Measurements from ENCODE around the gene CDKN2B-AS1. TPM values are rescaled to one million over a fixed set of nuclear protein-coding genes. Genes with fewer than 3 reads are reported as not detected.
A peak's percentile ranks its signal among the peaks of the same experiment; 100 is the strongest.

Gene CDKN2B-AS1
- total RNA-seq, 1 experiment from 2014 or later = 7.5 TPM

GRCh38 chr9:21988056-21988990 is 6.3 kb upstream of the CDKN2B-AS1 start:
- peaks cover 18% of the 10 kb centered on the region for H3K4me1 ChIP-seq (replicated peaks)
- peak in 1 of 2 experiments; percentile 53 for DNase-seq (ENCODE audit: low read depth in 1 of 2, low spot score in 2 of 2)
- peak overlapping the region; percentile 81 for H3K27ac ChIP-seq
- peaks cover 14% of the 10 kb centered on the region for H3K36me3 ChIP-seq
- no peaks in the 10 kb centered on the region for H3K9me3 ChIP-seq (replicated peaks)
- peak overlapping the region; percentile 17 for H3K4me3 ChIP-seq
- H3K27me3 ChIP-seq (replicated peaks) = no peaks in the 10 kb centered on the region

GRCh38 chr9:21989440-21990189 is 5.0 kb upstream of the CDKN2B-AS1 start:
- no peak overlapping the region for H3K27ac ChIP-seq
- peaks cover 18% of the 10 kb centered on the region for H3K4me1 ChIP-seq (replicated peaks)
- no peaks in the 10 kb centered on the region for H3K9me3 ChIP-seq (replicated peaks)
- H3K4me3 ChIP-seq = no peak overlapping the region
- no peak for DNase-seq (ENCODE audit: low read depth in 1 of 2, low spot score in 2 of 2)
- no peaks in the 10 kb centered on the region for H3K27me3 ChIP-seq (replicated peaks)
- peaks cover 16% of the 10 kb centered on the region for H3K36me3 ChIP-seq

DNA sequence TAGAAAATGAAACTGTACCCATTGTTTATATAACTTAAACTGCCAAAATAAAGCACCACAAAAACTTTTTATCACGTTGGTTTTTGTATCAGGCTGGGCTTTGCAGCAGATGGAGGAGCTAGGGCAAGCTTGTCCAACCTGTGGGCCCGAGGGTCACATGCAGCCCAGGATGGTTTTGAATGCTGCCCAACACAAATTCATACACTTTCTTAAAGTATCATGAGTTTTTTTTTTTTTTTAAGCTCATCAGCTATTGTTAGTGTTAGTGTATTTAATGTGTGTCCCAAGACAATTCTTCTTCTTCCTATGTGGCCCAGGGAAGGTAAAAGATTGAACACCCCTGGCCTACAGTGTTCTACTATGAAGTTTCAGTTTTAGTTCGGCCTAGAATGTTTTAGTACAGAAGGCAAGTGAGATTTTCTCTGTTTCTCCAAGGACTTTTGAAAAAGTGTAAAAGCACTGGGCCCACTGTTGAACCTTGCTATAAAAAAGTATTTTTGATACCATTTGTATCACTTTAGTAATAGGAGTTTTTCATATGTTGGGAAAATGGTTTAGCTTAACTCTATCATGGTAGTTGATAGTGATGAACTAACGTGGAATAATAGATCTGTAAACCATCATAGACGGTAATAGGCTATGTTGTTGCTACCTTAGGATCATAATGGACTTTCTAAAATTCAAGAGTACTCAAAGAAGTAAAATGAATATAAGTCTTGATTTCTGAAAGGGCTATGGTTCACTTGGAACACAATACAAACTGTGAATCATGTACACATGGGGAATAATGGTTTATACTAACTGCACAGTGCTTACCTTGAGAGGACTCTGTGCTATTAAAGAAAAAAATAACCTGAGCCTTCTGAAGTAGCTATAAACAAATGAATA is 3.3 kb upstream of the CDKN2B-AS1 start:
- H3K9me3 ChIP-seq (replicated peaks) = no peaks in the 10 kb centered on the region
- no peaks in the 10 kb centered on the region for H3K27me3 ChIP-seq (replicated peaks)
- H3K27ac ChIP-seq = peak overlapping the region; percentile 77
- peaks cover 18% of the 10 kb centered on the region for H3K4me1 ChIP-seq (replicated peaks)
- peaks cover 24% of the 10 kb centered on the region for H3K36me3 ChIP-seq
- peak overlapping the region; percentile 80 for H3K4me3 ChIP-seq
- DNase-seq (ENCODE audit: low read depth in 1 of 2, low spot score in 2 of 2) = peak in 1 of 2 experiments; percentile 65

- Histone ChIP-seq H3K9me3 (replicated peaks) (no peaks in the 10 kb centered on the region), H3K4me3 (peak overlapping the region; percentile 80), H3K27ac (peak overlapping the region; percentile 77), H3K4me1 (replicated peaks) (peaks cover 32% of the 10 kb centered on the region), H3K27me3 (replicated peaks) (no peaks in the 10 kb centered on the region), H3K36me3 (peaks cover 38% of the 10 kb centered on the region)
- DNase-seq (ENCODE audit: low read depth in 1 of 2, low spot score in 2 of 2) = no peak
Measured at GRCh38 chr9:21993007-21993406, 1.6 kb upstream of the CDKN2B-AS1 start.

- peaks cover 29% of the 10 kb centered on the region for H3K4me1 ChIP-seq (replicated peaks)
- DNase-seq (ENCODE audit: low read depth in 1 of 2, low spot score in 2 of 2) = peak; percentile 73 to 78
Measured at GRCh38 chr9:21993893-21994555, 567 bp upstream of the CDKN2B-AS1 start, which contains the start of gene CDKN2A. Gene CDKN2A, minus strand, starts transcription at chr9:21994392.

DNA sequence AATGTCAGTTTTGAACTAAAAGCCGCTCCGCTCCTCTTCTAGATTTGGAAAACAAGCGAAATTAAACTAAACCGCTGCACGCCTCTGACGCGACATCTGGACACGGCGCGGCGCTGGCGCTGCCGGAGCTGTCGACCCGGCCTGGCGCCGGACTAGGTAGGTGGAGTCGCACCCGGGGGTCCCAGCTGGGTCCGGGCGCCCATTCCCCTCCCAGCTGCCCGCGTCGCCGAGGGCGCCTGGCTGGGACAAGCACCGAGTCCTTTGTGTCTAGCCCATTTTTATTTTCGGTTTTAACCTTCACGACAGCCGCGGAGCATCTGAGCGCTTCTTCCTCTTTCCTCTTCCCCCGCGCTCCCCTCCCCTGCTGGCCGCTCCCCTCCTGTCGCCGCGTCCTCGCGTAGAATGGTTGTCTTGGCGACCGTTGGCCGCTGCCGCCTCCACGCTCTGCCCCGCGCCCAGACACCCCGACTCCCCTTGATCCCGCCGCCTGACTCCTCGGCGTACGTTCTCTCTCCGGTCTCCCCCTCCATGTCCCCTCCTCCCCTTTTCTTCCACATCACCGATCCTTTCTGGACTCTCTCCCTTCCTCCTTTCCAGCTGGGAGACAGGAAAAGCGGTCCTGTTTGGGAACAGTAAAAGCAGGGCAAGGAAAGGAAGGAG is 545 bp downstream of the CDKN2B-AS1 start:
- Histone ChIP-seq H3K27me3 (replicated peaks) (no peaks in the 10 kb centered on the region), H3K4me1 (replicated peaks) (peaks cover 23% of the 10 kb centered on the region), H3K36me3 (peaks cover 32% of the 10 kb centered on the region), H3K4me3 (peak overlapping the region; percentile 80), H3K27ac (peak overlapping the region; percentile 94), H3K9me3 (replicated peaks) (no peaks in the 10 kb centered on the region)
- DNase-seq (ENCODE audit: low read depth in 1 of 2, low spot score in 2 of 2) = peak; percentile 73 to 74

More at GRCh38 chr9:21993893-21994555, 567 bp upstream of the CDKN2B-AS1 start, which contains the start of gene CDKN2A:
- H3K4me3 ChIP-seq = peak within 1 kb of the TSS; percentile 80
- no peaks in the 10 kb centered on the region for H3K9me3 ChIP-seq (replicated peaks)
- H3K27ac ChIP-seq = peak within 1 kb of the TSS; percentile 94
- H3K27me3 ChIP-seq (replicated peaks) = no peaks in the 10 kb centered on the region
- peaks cover 38% of the 10 kb centered on the region for H3K36me3 ChIP-seq

GRCh38 chr9:21995666-21996398 is 1.2 kb downstream of the CDKN2B-AS1 start:
- Histone ChIP-seq H3K27me3 (replicated peaks) (no peaks in the 10 kb centered on the region), H3K9me3 (replicated peaks) (no peaks in the 10 kb centered on the region), H3K27ac (peak overlapping the region; percentile 94), H3K4me3 (peak overlapping the region; percentile 80), H3K4me1 (replicated peaks) (peaks cover 23% of the 10 kb centered on the region), H3K36me3 (peaks cover 29% of the 10 kb centered on the region)
- peak; percentile 48 to 58 for DNase-seq (ENCODE audit: low read depth in 1 of 2, low spot score in 2 of 2)

- Histone ChIP-seq H3K36me3 (peaks cover 29% of the 10 kb centered on the region), H3K27me3 (replicated peaks) (no peaks in the 10 kb centered on the region), H3K9me3 (replicated peaks) (no peaks in the 10 kb centered on the region), H3K4me1 (replicated peaks) (peaks cover 23% of the 10 kb centered on the region), H3K4me3 (peak overlapping the region; percentile 80), H3K27ac (peak overlapping the region; percentile 94)
- peak in 1 of 2 experiments; percentile 51 for DNase-seq (ENCODE audit: low read depth in 1 of 2, low spot score in 2 of 2)
Measured at GRCh38 chr9:21996438-21996837, 1.8 kb downstream of the CDKN2B-AS1 start.

GRCh38 chr9:21996858-21997257 is 2.3 kb downstream of the CDKN2B-AS1 start:
- H3K27ac ChIP-seq = 0 out of 2 replicates have a peak overlapping the region, but pooled peaks have one; percentile 94
- no peak for DNase-seq (ENCODE audit: low read depth in 1 of 2, low spot score in 2 of 2)
- H3K4me1 ChIP-seq (replicated peaks) = peaks cover 23% of the 10 kb centered on the region
- H3K36me3 ChIP-seq = peaks cover 29% of the 10 kb centered on the region
- H3K27me3 ChIP-seq (replicated peaks) = no peaks in the 10 kb centered on the region
- peak overlapping the region; percentile 80 for H3K4me3 ChIP-seq
- no peaks in the 10 kb centered on the region for H3K9me3 ChIP-seq (replicated peaks)

GRCh38 chr9:21997480-21997879 is 2.9 kb downstream of the CDKN2B-AS1 start:
- no peaks in the 10 kb centered on the region for H3K9me3 ChIP-seq (replicated peaks)
- H3K27ac ChIP-seq = no peak overlapping the region
- H3K27me3 ChIP-seq (replicated peaks) = no peaks in the 10 kb centered on the region

GRCh38 chr9:21998026-21998425 is 3.4 kb downstream of the CDKN2B-AS1 start:
- no peak for DNase-seq (ENCODE audit: low read depth in 1 of 2, low spot score in 2 of 2)
- no peaks in the 10 kb centered on the region for H3K9me3 ChIP-seq (replicated peaks)
- peaks cover 23% of the 10 kb centered on the region for H3K4me1 ChIP-seq (replicated peaks)
- H3K27me3 ChIP-seq (replicated peaks) = no peaks in the 10 kb centered on the region
- no peak overlapping the region for H3K4me3 ChIP-seq
- H3K36me3 ChIP-seq = peaks cover 29% of the 10 kb centered on the region
- peak overlapping the region; percentile 38; the same call in 1 of the 2 replicates for H3K27ac ChIP-seq

More at GRCh38 chr9:21997480-21997879, 2.9 kb downstream of the CDKN2B-AS1 start:
- Histone ChIP-seq H3K36me3 (peaks cover 29% of the 10 kb centered on the region), H3K4me3 (no peak overlapping the region), H3K4me1 (replicated peaks) (peaks cover 23% of the 10 kb centered on the region)
- DNase-seq (ENCODE audit: low read depth in 1 of 2, low spot score in 2 of 2) = no peak
